Measurements from ENCODE around the gene HDAC10.

Gene HDAC10

DNA sequence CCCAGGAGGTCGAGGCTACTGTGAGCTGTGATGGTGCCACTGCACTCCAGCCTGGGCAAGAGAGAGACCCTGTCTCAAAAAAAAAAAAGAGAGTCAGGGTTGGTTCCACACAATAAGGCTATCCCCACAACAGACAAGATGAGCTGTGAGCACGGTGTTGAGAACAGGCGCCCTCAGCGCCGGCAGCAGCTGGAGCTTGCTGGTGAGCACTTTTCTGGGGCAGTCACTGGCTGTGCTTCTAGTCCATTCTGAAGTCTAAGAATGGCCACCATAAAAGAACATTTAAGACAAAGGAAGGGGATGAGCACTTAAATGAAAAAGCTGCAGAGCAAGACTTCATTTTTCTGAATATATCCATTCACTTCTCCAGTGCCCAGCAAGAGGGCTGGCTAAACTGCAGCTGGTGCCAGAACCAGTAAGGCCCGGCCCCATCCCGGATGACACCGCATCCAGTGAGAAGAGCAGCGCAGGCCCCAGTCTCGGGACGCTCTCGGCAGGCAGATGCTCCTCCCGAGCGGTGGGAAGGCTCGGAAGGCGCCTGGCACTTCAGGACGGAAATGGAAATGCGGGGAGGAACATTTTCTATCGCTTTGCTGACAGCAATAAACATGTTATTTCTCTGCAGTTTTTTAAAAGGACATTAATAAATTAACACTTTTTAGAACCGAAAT lies 18.4 kb downstream of the HDAC10 start:
- no peak for DNase-seq (ENCODE audit: low read depth)
- H3K4me3 ChIP-seq (ENCODE audit: low read depth, low read length) = no peak overlapping the region
- TF ChIP-seq, protein P1, sequence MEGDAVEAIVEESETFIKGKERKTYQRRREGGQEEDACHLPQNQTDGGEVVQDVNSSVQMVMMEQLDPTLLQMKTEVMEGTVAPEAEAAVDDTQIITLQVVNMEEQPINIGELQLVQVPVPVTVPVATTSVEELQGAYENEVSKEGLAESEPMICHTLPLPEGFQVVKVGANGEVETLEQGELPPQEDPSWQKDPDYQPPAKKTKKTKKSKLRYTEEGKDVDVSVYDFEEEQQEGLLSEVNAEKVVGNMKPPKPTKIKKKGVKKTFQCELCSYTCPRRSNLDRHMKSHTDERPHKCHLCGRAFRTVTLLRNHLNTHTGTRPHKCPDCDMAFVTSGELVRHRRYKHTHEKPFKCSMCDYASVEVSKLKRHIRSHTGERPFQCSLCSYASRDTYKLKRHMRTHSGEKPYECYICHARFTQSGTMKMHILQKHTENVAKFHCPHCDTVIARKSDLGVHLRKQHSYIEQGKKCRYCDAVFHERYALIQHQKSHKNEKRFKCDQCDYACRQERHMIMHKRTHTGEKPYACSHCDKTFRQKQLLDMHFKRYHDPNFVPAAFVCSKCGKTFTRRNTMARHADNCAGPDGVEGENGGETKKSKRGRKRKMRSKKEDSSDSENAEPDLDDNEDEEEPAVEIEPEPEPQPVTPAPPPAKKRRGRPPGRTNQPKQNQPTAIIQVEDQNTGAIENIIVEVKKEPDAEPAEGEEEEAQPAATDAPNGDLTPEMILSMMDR (conservative IDR thresholded peaks at IDR 0.05; ENCODE audit: low read depth, low read length) = no peak

DNA sequence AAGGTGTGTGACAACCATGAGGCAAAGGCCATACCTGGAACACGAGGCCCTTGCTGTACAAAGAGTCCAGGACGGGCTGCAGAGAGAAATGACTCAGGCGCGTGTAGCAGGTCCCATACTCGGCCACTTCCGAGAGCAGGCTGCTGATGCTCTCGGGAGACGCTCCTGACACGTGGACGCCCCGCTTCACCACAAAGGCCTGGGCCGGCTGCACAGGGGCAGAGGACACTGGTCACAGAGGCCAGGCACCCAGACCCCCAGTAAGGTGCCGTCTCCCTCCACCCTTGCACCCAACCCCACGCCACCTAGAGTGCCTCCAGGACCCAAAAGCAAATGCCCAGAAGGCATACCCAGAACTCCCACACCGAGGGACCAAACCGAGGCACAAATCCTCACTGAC lies 21.7 kb downstream of the HDAC10 start:
- TF ChIP-seq, protein P1 (conservative IDR thresholded peaks at IDR 0.05; ENCODE audit: low read depth, low read length) = no peak
- H3K4me3 ChIP-seq (ENCODE audit: low read depth, low read length) = no peak overlapping the region
- no peak for DNase-seq (ENCODE audit: low read depth)

- H3K4me3 ChIP-seq (ENCODE audit: low read depth, low read length) = no peak overlapping the region
- no peak for DNase-seq (ENCODE audit: low read depth)
- TF ChIP-seq, protein P1 (conservative IDR thresholded peaks at IDR 0.05; ENCODE audit: low read depth, low read length) = no peak
Observed at GRCh38 chr22:50228366-50228765, 22.7 kb downstream of the HDAC10 start.

GRCh38 chr22:50227579-50228215 lies 23.4 kb downstream of the HDAC10 start:
- no peak overlapping the region for H3K4me3 ChIP-seq (ENCODE audit: low read depth, low read length)
- TF ChIP-seq, protein P1 (conservative IDR thresholded peaks at IDR 0.05; ENCODE audit: low read depth, low read length) = no peak
- no peak for DNase-seq (ENCODE audit: low read depth)

DNA sequence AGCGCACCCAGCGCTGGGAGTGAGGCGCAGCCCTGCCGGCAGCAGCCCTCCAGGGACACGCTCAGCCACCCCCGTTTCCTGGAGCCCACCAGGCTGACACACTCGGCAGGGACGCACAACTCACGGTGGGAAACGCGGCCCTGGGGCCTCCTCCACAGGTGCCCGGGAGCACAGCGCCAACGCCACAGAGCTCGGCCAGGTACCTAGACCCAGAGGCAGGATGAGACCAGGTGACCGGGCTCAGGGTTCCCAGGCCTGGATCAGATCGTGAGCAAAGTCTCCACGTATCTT lies 24.2 kb downstream of the HDAC10 start:
- H3K4me3 ChIP-seq (ENCODE audit: low read depth, low read length) = no peak overlapping the region
- TF ChIP-seq, protein P1 (conservative IDR thresholded peaks at IDR 0.05; ENCODE audit: low read depth, low read length) = no peak
- DNase-seq (ENCODE audit: low read depth) = no peak

GRCh38 chr22:50226063-50226874 lies 24.8 kb downstream of the HDAC10 start:
- DNase-seq (ENCODE audit: low read depth) = no peak
- TF ChIP-seq, protein P1 (conservative IDR thresholded peaks at IDR 0.05; ENCODE audit: low read depth, low read length) = no peak
- no peak overlapping the region for H3K4me3 ChIP-seq (ENCODE audit: low read depth, low read length)
